H9 (cell line): Measurements from ENCODE around the gene KLF11. TPM values are rescaled to one million over a fixed set of nuclear protein-coding genes. Genes with fewer than 3 reads are reported as not detected.

Experiments used
- DNase-seq: peaks from one replicate; pipeline ENCODE4 v3.0.0-alpha.2; 2017
- H2AFZ ChIP-seq: one replicate; pipeline ENCODE4 v1.6.1; 2013; ENCODE audit warnings: mild to moderate bottlenecking, low read length, control low read depth, moderate library complexity
- H2AK5ac ChIP-seq: 2 replicates; pipeline ENCODE4 v1.6.1; 2013; ENCODE audit warnings: low read length, control low read depth, mixed read lengths; ENCODE audit not compliant: insufficient read length
- H2BK120ac ChIP-seq: one replicate; pipeline ENCODE4 v1.6.1; 2013; ENCODE audit warnings: low read depth, mild to moderate bottlenecking, low read length, control low read depth, inconsistent platforms; ENCODE audit not compliant: poor library complexity, severe bottlenecking
- H2BK12ac ChIP-seq: 2 replicates; pipeline ENCODE4 v1.6.1; 2013; ENCODE audit warnings: low read length, control low read depth, mixed read lengths, low read depth; ENCODE audit not compliant: insufficient read length
- H2BK15ac ChIP-seq: 2 replicates; pipeline ENCODE4 v1.6.1; 2013; ENCODE audit warnings: low read depth, low read length, control low read depth
- H2BK20ac ChIP-seq: one replicate; pipeline ENCODE4 v1.6.1; 2013; ENCODE audit warnings: low read depth, mild to moderate bottlenecking, low read length, control low read depth, inconsistent platforms; ENCODE audit not compliant: poor library complexity, severe bottlenecking
- H2BK5ac ChIP-seq: 2 replicates; pipeline ENCODE4 v1.6.1; 2013; ENCODE audit warnings: low read length, control low read depth, mixed read lengths; ENCODE audit not compliant: insufficient read length
- H3K14ac ChIP-seq: 2 replicates; pipeline ENCODE4 v1.6.1; 2013; ENCODE audit warnings: low read length, control low read depth; ENCODE audit not compliant: insufficient read depth
- H3K18ac ChIP-seq: 2 replicates; pipeline ENCODE4 v1.6.1; 2013; ENCODE audit warnings: low read depth, mild to moderate bottlenecking, mixed read lengths, low read length, control low read depth; ENCODE audit not compliant: insufficient read length
- H3K23ac ChIP-seq: 2 replicates; pipeline ENCODE4 v1.6.1; 2013; ENCODE audit warnings: low read length, control low read depth, mixed read lengths, low read depth; ENCODE audit not compliant: insufficient read length
- H3K23me2 ChIP-seq: 2 replicates; pipeline ENCODE4 v1.6.1; 2013; ENCODE audit warnings: low read depth, mild to moderate bottlenecking, mixed read lengths, low read length, control low read depth; ENCODE audit not compliant: insufficient read length, poor library complexity, severe bottlenecking
- H3K27ac ChIP-seq: 2 replicates; pipeline ENCODE4 v1.5.1; 2013; ENCODE audit warnings: low read length, control low read depth, mixed read lengths, low read depth; ENCODE audit not compliant: insufficient read length
- H3K27me3 ChIP-seq: 2 replicates; pipeline ENCODE4 v1.6.1; 2013; ENCODE audit warnings: low read length, control low read depth, inconsistent platforms; ENCODE audit not compliant: insufficient read depth
- H3K4ac ChIP-seq: 2 replicates; pipeline ENCODE4 v1.6.1; 2013; ENCODE audit warnings: low read depth, mild to moderate bottlenecking, control low read depth, inconsistent platforms, low read length, moderate library complexity
- H3K4me1 ChIP-seq: 2 replicates; pipeline ENCODE4 v1.6.1; 2013; ENCODE audit warnings: low read length, control low read depth, inconsistent platforms; ENCODE audit not compliant: insufficient read depth
- H3K4me2 ChIP-seq: 2 replicates; pipeline ENCODE4 v1.6.1; 2013; ENCODE audit warnings: low read length, control low read depth, mixed read lengths; ENCODE audit not compliant: insufficient read length, insufficient read depth
- H3K56ac ChIP-seq: 2 replicates; pipeline ENCODE4 v1.6.1; 2013; ENCODE audit warnings: low read depth, mild to moderate bottlenecking, mixed read lengths, low read length, control low read depth; ENCODE audit not compliant: insufficient read length
- H3K79me1 ChIP-seq: 2 replicates; pipeline ENCODE4 v1.6.1; 2013; ENCODE audit warnings: low read depth, mild to moderate bottlenecking, moderate library complexity, low read length, control low read depth, inconsistent platforms; ENCODE audit not compliant: insufficient read depth, poor library complexity, severe bottlenecking
- H3K79me2 ChIP-seq: 2 replicates; pipeline ENCODE4 v1.6.1; 2013; ENCODE audit warnings: low read length, control low read depth, inconsistent platforms; ENCODE audit not compliant: insufficient read depth
- H3K9ac ChIP-seq: 2 replicates; pipeline ENCODE4 v1.6.1; 2013; ENCODE audit warnings: low read length, control low read depth, mixed read lengths; ENCODE audit not compliant: insufficient read length; ENCODE audit errors: extremely low read depth
- H3K9me3 ChIP-seq: one replicate; pipeline ENCODE4 v1.6.1; 2013; ENCODE audit warnings: low read depth, low read length, inconsistent platforms; ENCODE audit not compliant: control insufficient read depth
- H3T11ph ChIP-seq: one replicate; pipeline ENCODE4 v1.6.1; 2013; ENCODE audit warnings: mild to moderate bottlenecking, low read length, control low read depth, inconsistent platforms
- H4K20me1 ChIP-seq: one replicate; pipeline ENCODE4 v1.6.1; 2013; ENCODE audit not compliant: control insufficient read depth, insufficient read length, insufficient read depth
- H4K5ac ChIP-seq: 2 replicates; pipeline ENCODE4 v1.6.1; 2013; ENCODE audit warnings: low read depth, mild to moderate bottlenecking, mixed read lengths, low read length, control low read depth; ENCODE audit not compliant: insufficient read length
- H4K8ac ChIP-seq: replicated peaks from 2 replicates; pipeline ENCODE4 v1.6.1; 2013; ENCODE audit warnings: low read length, control low read depth, mixed read lengths, low read depth; ENCODE audit not compliant: insufficient read length
- H4K91ac ChIP-seq: 2 replicates; pipeline ENCODE4 v1.6.1; 2013; ENCODE audit warnings: low read depth, mild to moderate bottlenecking, moderate library complexity, mixed read lengths, low read length, control low read depth; ENCODE audit not compliant: insufficient read length
- H3K27ac Mint-ChIP-seq, 3 experiments: 2 replicates in 2 of 3; 3 replicates in 1 of 3; pipeline ENCODE4 v1.8.0; 2020 to 2021; ENCODE audit warnings: mixed read lengths in 3 of 3, mild to moderate bottlenecking in 1 of 3, moderate library complexity in 1 of 3
- H3K27me3 Mint-ChIP-seq: 2 replicates; pipeline ENCODE4 v1.8.0; 2021; ENCODE audit warnings: low read depth, mild to moderate bottlenecking, moderate library complexity, mixed read lengths
- H3K36me3 Mint-ChIP-seq, 3 experiments: 2 replicates in 2 of 3; 3 replicates in 1 of 3; pipeline ENCODE4 v1.8.0; 2020 to 2021; ENCODE audit warnings: low read depth in 3 of 3, mixed read lengths in 3 of 3; ENCODE audit not compliant: insufficient read depth in 1 of 3
- H3K4me1 Mint-ChIP-seq, 2 experiments: 2 replicates each; pipeline ENCODE4 v1.8.0; 2020; ENCODE audit warnings: mixed read lengths in 2 of 2
- H3K4me3 Mint-ChIP-seq, 2 experiments: 2 replicates in 1 of 2; 3 replicates in 1 of 2; pipeline ENCODE4 v1.8.0; 2020 to 2021; ENCODE audit warnings: mild to moderate bottlenecking in 2 of 2, mixed read lengths in 2 of 2, moderate library complexity in 1 of 2
- H3K9me3 Mint-ChIP-seq, 2 experiments: 2 replicates in 1 of 2; 3 replicates in 1 of 2; pipeline ENCODE4 v1.8.0; 2020; ENCODE audit warnings: mild to moderate bottlenecking in 2 of 2, mixed read lengths in 2 of 2, moderate library complexity in 1 of 2
- CTCF ChIP-seq: fragments of 200-600 bp; sonication (generic); conservative IDR thresholded peaks from 3 replicates; pipeline ENCODE4 v1.8.0; 2021; ENCODE audit warnings: antibody characterized with exemption, mild to moderate bottlenecking
- WGBS: extraction: QIAGEN DNeasy Blood & Tissue Kit; methylation state at CpG from one replicate; pipeline ENCODE4 v1.1.7; 2013; ENCODE audit warnings: missing lambda C conversion rate, low lambda C conversion rate, mixed read lengths; ENCODE audit not compliant: insufficient read length; ENCODE audit errors: extremely low coverage; 5-methylcytosine and 5-hydroxymethylcytosine counted together
- total RNA-seq: library from RNA; stranded (reverse); gene quantifications from 2 replicates; pipeline ENCODE4 v1.2.1, GENCODE V29; 2021

KLF11 gene
- total RNA-seq, 1 experiment from 2014 or later: 15.5 TPM

DNA sequence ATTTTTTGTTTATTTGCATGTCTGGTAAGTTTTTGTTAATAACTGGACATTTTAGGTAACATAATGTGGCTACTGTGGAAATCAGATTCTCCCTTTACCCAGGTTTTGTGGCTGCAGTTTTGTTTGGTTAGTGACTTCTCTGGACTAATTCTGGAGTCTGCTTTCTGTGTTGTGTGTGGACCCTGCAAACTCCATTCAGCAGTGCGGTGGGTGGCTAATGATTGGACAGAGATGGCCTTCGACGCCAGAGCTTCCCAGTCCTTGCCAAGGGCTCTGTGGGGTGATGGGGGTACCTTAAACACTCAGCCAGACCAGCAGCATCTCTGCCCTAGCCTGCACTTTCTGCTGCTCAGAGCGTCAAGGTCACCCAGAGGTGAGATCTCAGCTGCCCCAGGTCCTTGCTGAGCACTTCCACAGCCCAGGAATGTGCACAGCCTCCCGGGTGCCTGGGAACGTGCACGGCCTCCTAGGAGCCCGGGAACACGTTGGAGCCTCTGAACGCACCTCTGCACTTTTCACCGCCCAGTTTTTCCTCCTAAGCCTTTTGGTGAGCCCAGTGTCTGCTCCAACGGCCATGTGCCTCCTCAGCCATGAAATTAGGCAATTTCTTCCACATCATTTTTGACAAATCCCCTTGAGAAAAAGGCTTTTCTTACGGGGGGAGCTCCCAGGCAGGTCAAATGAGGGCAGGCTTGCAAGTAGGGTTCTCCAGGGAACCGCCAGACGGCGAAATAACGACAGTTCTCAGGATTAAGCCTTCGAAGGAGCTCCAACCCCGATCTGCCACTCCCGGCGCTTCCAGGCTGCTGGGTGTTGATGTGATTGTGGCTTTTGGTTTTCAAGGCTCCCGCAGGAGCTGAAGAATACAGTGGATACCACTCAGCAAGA lies 35.2 kb upstream of the KLF11 start:
- no peak overlapping the region for H3T11ph ChIP-seq
- H3K27ac ChIP-seq: no peak overlapping the region
- H3K23me2 ChIP-seq: no peaks in the 10 kb centered on the region
- no peak overlapping the region for H2AFZ ChIP-seq
- H2BK120ac ChIP-seq: no peak overlapping the region
- H4K5ac ChIP-seq: no peak overlapping the region
- H3K79me2 ChIP-seq: no peaks in the 10 kb centered on the region
- H4K91ac ChIP-seq: no peak overlapping the region
- Mint-ChIP-seq H3K4me1 (peaks cover 0 to 4% of the 10 kb centered on the region in 2 experiments; a peak in 1 of 4 replicates), H3K27me3 (no peaks in the 10 kb centered on the region; the same call in 1 of the 2 replicates), H3K4me3 (no peak overlapping the region), H3K36me3 (no peaks in the 10 kb centered on the region), H3K9me3 (no peaks in the 10 kb centered on the region), H3K27ac (peak overlapping the region in 1 of 3 experiments; percentile 8; a peak in 1 of 7 replicates)
- H3K23ac ChIP-seq: no peak overlapping the region
- H2BK5ac ChIP-seq: no peak overlapping the region
- no peak overlapping the region for H4K8ac ChIP-seq
- H3K27me3 ChIP-seq: no peaks in the 10 kb centered on the region
- no peak for TF ChIP-seq CTCF
- H4K20me1 ChIP-seq: no peaks in the 10 kb centered on the region
- H3K4me1 ChIP-seq: no peaks in the 10 kb centered on the region
- no peak overlapping the region for H2AK5ac ChIP-seq
- no peak overlapping the region for H2BK20ac ChIP-seq
- H2BK12ac ChIP-seq: no peak overlapping the region
- no peaks in the 10 kb centered on the region for H3K79me1 ChIP-seq
- H3K4me2 ChIP-seq: no peak overlapping the region
- H2BK15ac ChIP-seq: no peak overlapping the region
- H3K18ac ChIP-seq: no peak overlapping the region
- no CpG with 5 or more reads among the region's 22 CpGs for WGBS
- no peaks in the 10 kb centered on the region for H3K9me3 ChIP-seq
- no peak for DNase-seq
- H3K56ac ChIP-seq: no peak overlapping the region
- no peak overlapping the region; the same call in 1 of the 2 replicates for H3K14ac ChIP-seq
- no peak overlapping the region for H3K4ac ChIP-seq
- no peak overlapping the region for H3K9ac ChIP-seq
